Measurements from ENCODE around the gene GAA. TPM values are rescaled to one million over a fixed set of nuclear protein-coding genes. Genes with fewer than 3 reads are reported as not detected.

Gene GAA
- total RNA-seq, 1 experiment from 2014 or later = 30.3 TPM

DNA sequence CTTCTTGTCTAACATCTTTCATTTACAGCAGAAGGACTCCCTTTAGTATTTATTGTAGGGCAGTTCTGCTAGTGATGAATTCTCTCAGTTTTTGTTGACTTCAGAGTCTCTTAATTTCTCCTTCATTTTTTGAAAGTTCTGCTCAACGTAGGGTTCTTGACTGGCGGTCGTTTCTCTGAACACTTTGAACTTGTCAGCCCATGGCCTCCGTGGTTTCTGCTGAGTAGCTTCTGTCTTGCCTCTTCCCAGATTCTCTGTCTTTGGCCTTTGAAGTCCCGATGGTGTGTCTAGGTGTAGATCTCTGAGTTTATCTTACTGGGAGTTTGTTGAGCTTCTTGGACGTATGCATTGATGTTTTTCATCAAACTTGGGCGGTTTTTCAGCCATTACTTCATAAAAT is 13.4 kb downstream of the GAA start:
- H2BK12ac ChIP-seq (ENCODE audit: insufficient read length, low read depth, low read length) = no peak overlapping the region
- H3K14ac ChIP-seq (ENCODE audit: insufficient read depth, low read length) = no peak overlapping the region
- no peaks in the 10 kb centered on the region for H4K20me1 ChIP-seq (ENCODE audit: control insufficient read depth, insufficient read depth, insufficient read length)
- no peak overlapping the region for H3K4ac ChIP-seq (ENCODE audit: low read depth, low read length)
- TF ChIP-seq, protein P1, sequence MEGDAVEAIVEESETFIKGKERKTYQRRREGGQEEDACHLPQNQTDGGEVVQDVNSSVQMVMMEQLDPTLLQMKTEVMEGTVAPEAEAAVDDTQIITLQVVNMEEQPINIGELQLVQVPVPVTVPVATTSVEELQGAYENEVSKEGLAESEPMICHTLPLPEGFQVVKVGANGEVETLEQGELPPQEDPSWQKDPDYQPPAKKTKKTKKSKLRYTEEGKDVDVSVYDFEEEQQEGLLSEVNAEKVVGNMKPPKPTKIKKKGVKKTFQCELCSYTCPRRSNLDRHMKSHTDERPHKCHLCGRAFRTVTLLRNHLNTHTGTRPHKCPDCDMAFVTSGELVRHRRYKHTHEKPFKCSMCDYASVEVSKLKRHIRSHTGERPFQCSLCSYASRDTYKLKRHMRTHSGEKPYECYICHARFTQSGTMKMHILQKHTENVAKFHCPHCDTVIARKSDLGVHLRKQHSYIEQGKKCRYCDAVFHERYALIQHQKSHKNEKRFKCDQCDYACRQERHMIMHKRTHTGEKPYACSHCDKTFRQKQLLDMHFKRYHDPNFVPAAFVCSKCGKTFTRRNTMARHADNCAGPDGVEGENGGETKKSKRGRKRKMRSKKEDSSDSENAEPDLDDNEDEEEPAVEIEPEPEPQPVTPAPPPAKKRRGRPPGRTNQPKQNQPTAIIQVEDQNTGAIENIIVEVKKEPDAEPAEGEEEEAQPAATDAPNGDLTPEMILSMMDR (conservative IDR thresholded peaks at IDR 0.05) = no peak
- H3K36me3 Mint-ChIP-seq (ENCODE audit: insufficient read depth in 1 of 3, low read depth in 3 of 3) = peaks cover 2 to 41% (median 7%) of the 10 kb centered on the region in 3 experiments; a peak in 6 of 7 replicates
- no peak overlapping the region for H2BK5ac ChIP-seq (ENCODE audit: insufficient read length, low read length)
- no peak overlapping the region for H4K5ac ChIP-seq (ENCODE audit: insufficient read length, low read depth, low read length)
- no peaks in the 10 kb centered on the region for H3K79me2 ChIP-seq (ENCODE audit: insufficient read depth, low read length)
- H3K4me1 Mint-ChIP-seq = peaks cover 15 to 23% of the 10 kb centered on the region in 2 experiments
- H3K9me3 ChIP-seq (ENCODE audit: control insufficient read depth, low read depth, low read length) = no peaks in the 10 kb centered on the region
- no peak overlapping the region for H2BK20ac ChIP-seq (ENCODE audit: low read depth, low read length, poor library complexity, severe bottlenecking)
- no peak overlapping the region for H3K4me2 ChIP-seq (ENCODE audit: insufficient read depth, insufficient read length, low read length)
- no peaks in the 10 kb centered on the region for H3K23me2 ChIP-seq (ENCODE audit: insufficient read length, low read depth, low read length, poor library complexity, severe bottlenecking)
- no peak overlapping the region for H3K9ac ChIP-seq (ENCODE audit: extremely low read depth, insufficient read length, low read length)
- DNase-seq = no peak
- H3K23ac ChIP-seq (ENCODE audit: insufficient read length, low read depth, low read length) = no peak overlapping the region
- H2AFZ ChIP-seq (ENCODE audit: low read length) = no peak overlapping the region
- H3K79me1 ChIP-seq (ENCODE audit: insufficient read depth, low read depth, low read length, poor library complexity, severe bottlenecking) = no peaks in the 10 kb centered on the region
- peaks cover 0 to 7% of the 10 kb centered on the region in 2 experiments; a peak in 1 of 5 replicates for H3K9me3 Mint-ChIP-seq
- H3K4me1 ChIP-seq (ENCODE audit: insufficient read depth, low read length) = no peaks in the 10 kb centered on the region
- WGBS (ENCODE audit: extremely low coverage, insufficient read length, low lambda C conversion rate) = no CpG with 5 or more reads among the region's 7 CpGs
- H3K4me3 Mint-ChIP-seq = no peak overlapping the region
- H2BK120ac ChIP-seq (ENCODE audit: low read depth, low read length, poor library complexity, severe bottlenecking) = no peak overlapping the region
- no peak overlapping the region for H3K27ac Mint-ChIP-seq
- no peaks in the 10 kb centered on the region for H3K27me3 ChIP-seq (ENCODE audit: insufficient read depth, low read length)
- H3K27ac ChIP-seq (ENCODE audit: insufficient read length, low read depth, low read length) = no peak overlapping the region
- no peak overlapping the region for H4K8ac ChIP-seq (replicated peaks; ENCODE audit: insufficient read length, low read depth, low read length)
- H3K27me3 Mint-ChIP-seq (ENCODE audit: low read depth) = no peaks in the 10 kb centered on the region; the same call in 1 of the 2 replicates
- no peak overlapping the region for H3K18ac ChIP-seq (ENCODE audit: insufficient read length, low read depth, low read length)
- no peak overlapping the region for H2AK5ac ChIP-seq (ENCODE audit: insufficient read length, low read length)
- H3T11ph ChIP-seq (ENCODE audit: low read length) = no peak overlapping the region
- no peak overlapping the region for H4K91ac ChIP-seq (ENCODE audit: insufficient read length, low read depth, low read length)
- no peak overlapping the region for H2BK15ac ChIP-seq (ENCODE audit: low read depth, low read length)
- H3K56ac ChIP-seq (ENCODE audit: insufficient read length, low read depth, low read length) = no peak overlapping the region

All from H9 (cell line).